Karpas-422 (cell line): ENCODE data around the gene MARF1. TPM values are rescaled to one million over a fixed set of nuclear protein-coding genes. Genes with fewer than 3 reads are reported as not detected.
"Not testable (repeated sequence)": the region's sequence is repeated elsewhere in the genome, so short reads cannot be mapped to it uniquely, and the experiment has no call there.

Source experiments
- DNase-seq: peaks from one replicate; pipeline ENCODE4 v3.0.0-alpha.2; 2015
- H2AFZ ChIP-seq: fragments of 200-600 bp; sonication (generic); 2 replicates; pipeline ENCODE4 v1.6.1; 2014; ENCODE audit warnings: antibody characterized with exemption, low read length, mixed read lengths
- H3K27ac ChIP-seq: fragments of 200-600 bp; sonication (generic); 2 replicates; pipeline ENCODE4 v1.5.1; 2014; ENCODE audit warnings: mild to moderate bottlenecking, low read length, moderate library complexity
- H3K27me3 ChIP-seq: fragments of 200-600 bp; sonication (generic); 2 replicates; pipeline ENCODE4 v1.6.1; 2014; ENCODE audit warnings: low read length, mixed read lengths
- H3K36me3 ChIP-seq: fragments of 200-600 bp; sonication (generic); 2 replicates; pipeline ENCODE4 v1.6.1; 2014; ENCODE audit warnings: low read length, mixed read lengths; ENCODE audit not compliant: insufficient read depth
- H3K4me1 ChIP-seq: fragments of 200-600 bp; sonication (generic); 2 replicates; pipeline ENCODE4 v1.6.1; 2014; ENCODE audit warnings: mild to moderate bottlenecking, low read length, mixed read lengths
- H3K4me2 ChIP-seq: fragments of 200-600 bp; sonication (generic); 2 replicates; pipeline ENCODE4 v1.6.1; 2014; ENCODE audit warnings: low read length, low read depth, mild to moderate bottlenecking; ENCODE audit not compliant: poor library complexity, severe bottlenecking
- H3K4me3 ChIP-seq: fragments of 200-600 bp; sonication (generic); 2 replicates; pipeline ENCODE4 v1.5.1; 2014; ENCODE audit warnings: mild to moderate bottlenecking, antibody characterized with exemption, low read length, mixed read lengths
- H3K79me2 ChIP-seq: fragments of 200-600 bp; sonication (generic); 2 replicates; pipeline ENCODE4 v1.6.1; 2014; ENCODE audit warnings: mild to moderate bottlenecking, low read length, mixed read lengths
- H3K9ac ChIP-seq: fragments of 200-600 bp; sonication (generic); 2 replicates; pipeline ENCODE4 v1.6.0; 2014; ENCODE audit warnings: low read length
- H3K9me2 ChIP-seq: fragments of 200-600 bp; sonication (generic), shearing (Covaris generic); replicated peaks from 2 replicates; pipeline ENCODE4 v1.6.0; 2014; ENCODE audit warnings: mild to moderate bottlenecking, low read length, moderate library complexity; ENCODE audit not compliant: insufficient read depth
- H3K9me3 ChIP-seq: fragments of 300-700, 200-600 bp; sonication (generic); 2 replicates; pipeline ENCODE4 v1.6.1; 2014; ENCODE audit warnings: low read length, mixed read lengths
- H4K20me1 ChIP-seq: fragments of 200-600 bp; sonication (generic); 2 replicates; pipeline ENCODE4 v1.6.1; 2014; ENCODE audit warnings: mild to moderate bottlenecking, antibody characterized with exemption, low read length, low read depth; ENCODE audit not compliant: insufficient read depth
- total RNA-seq: library from RNA; depleted of rRNA; stranded (reverse); fragments of >200 nt; shearing (Covaris generic); gene quantifications from 2 replicates; pipeline ENCODE4 v1.2.3, GENCODE V29; 2014; ENCODE audit warnings: low replicate concordance

The MARF1 gene
- total RNA-seq, 1 experiment from 2014 or later = 73.1 TPM

- peaks cover 18% of the 10 kb centered on the region for H3K4me1 ChIP-seq
- no peak overlapping the region for H2AFZ ChIP-seq
- H3K4me3 ChIP-seq = no peak overlapping the region
- no peaks in the 10 kb centered on the region for H3K27me3 ChIP-seq
- H3K9ac ChIP-seq = no peak overlapping the region
- H3K9me3 ChIP-seq = no peaks in the 10 kb centered on the region
- H3K9me2 ChIP-seq = no peaks in the 10 kb centered on the region
- H3K36me3 ChIP-seq = peaks cover 60% of the 10 kb centered on the region
- no peaks in the 10 kb centered on the region for H3K79me2 ChIP-seq
- H3K27ac ChIP-seq = no peak overlapping the region
- DNase-seq = no peak
- no peak overlapping the region for H3K4me2 ChIP-seq
- H4K20me1 ChIP-seq = no peaks in the 10 kb centered on the region
Measured at GRCh38 chr16:15611610-15612009, 31.3 kb downstream of the MARF1 start.

GRCh38 chr16:15610369-15610871 lies 32.5 kb downstream of the MARF1 start:
- Histone ChIP-seq H3K9me3 (no peaks in the 10 kb centered on the region), H3K27ac (no peak overlapping the region), H3K27me3 (no peaks in the 10 kb centered on the region), H3K36me3 (peaks cover 48% of the 10 kb centered on the region), H3K4me2 (no peak overlapping the region), H3K4me1 (peaks cover 6% of the 10 kb centered on the region), H3K9me2 (no peaks in the 10 kb centered on the region), H4K20me1 (no peaks in the 10 kb centered on the region), H2AFZ (no peak overlapping the region), H3K9ac (no peak overlapping the region), H3K79me2 (no peaks in the 10 kb centered on the region), H3K4me3 (no peak overlapping the region)
- DNase-seq = no peak

GRCh38 chr16:15609286-15609649 lies 33.7 kb downstream of the MARF1 start:
- no peak overlapping the region for H3K9ac ChIP-seq
- no peak overlapping the region for H3K4me3 ChIP-seq
- H3K79me2 ChIP-seq = no peaks in the 10 kb centered on the region
- H3K9me3 ChIP-seq = no peaks in the 10 kb centered on the region
- H3K9me2 ChIP-seq = no peaks in the 10 kb centered on the region
- no peak overlapping the region for H3K4me2 ChIP-seq
- H4K20me1 ChIP-seq = no peaks in the 10 kb centered on the region
- no peak overlapping the region for H2AFZ ChIP-seq
- H3K4me1 ChIP-seq = no peaks in the 10 kb centered on the region
- H3K27me3 ChIP-seq = no peaks in the 10 kb centered on the region
- no peak for DNase-seq
- no peak overlapping the region for H3K27ac ChIP-seq
- peaks cover 44% of the 10 kb centered on the region for H3K36me3 ChIP-seq

GRCh38 chr16:15608398-15609285 lies 34.3 kb downstream of the MARF1 start:
- no peak overlapping the region for H3K27ac ChIP-seq
- no peak overlapping the region for H2AFZ ChIP-seq
- no peaks in the 10 kb centered on the region for H3K9me2 ChIP-seq
- no peaks in the 10 kb centered on the region for H3K4me1 ChIP-seq
- no peak overlapping the region for H3K4me2 ChIP-seq
- no peaks in the 10 kb centered on the region for H3K9me3 ChIP-seq
- no peak for DNase-seq
- H3K36me3 ChIP-seq = peaks cover 50% of the 10 kb centered on the region
- no peaks in the 10 kb centered on the region for H3K27me3 ChIP-seq
- H3K4me3 ChIP-seq = no peak overlapping the region
- H4K20me1 ChIP-seq = no peaks in the 10 kb centered on the region
- H3K9ac ChIP-seq = no peak overlapping the region
- no peaks in the 10 kb centered on the region for H3K79me2 ChIP-seq

GRCh38 chr16:15607700-15608396 lies 35.1 kb downstream of the MARF1 start:
- Histone ChIP-seq H2AFZ (no peak overlapping the region), H3K9ac (no peak overlapping the region), H3K27ac (no peak overlapping the region), H3K9me2 (no peaks in the 10 kb centered on the region), H4K20me1 (no peaks in the 10 kb centered on the region), H3K4me2 (no peak overlapping the region), H3K79me2 (no peaks in the 10 kb centered on the region), H3K9me3 (no peaks in the 10 kb centered on the region), H3K36me3 (peaks cover 53% of the 10 kb centered on the region), H3K27me3 (no peaks in the 10 kb centered on the region), H3K4me3 (no peak overlapping the region), H3K4me1 (no peaks in the 10 kb centered on the region)
- DNase-seq = no peak

GRCh38 chr16:15607221-15607699 lies 35.7 kb downstream of the MARF1 start:
- not testable (repeated sequence) for H3K27ac ChIP-seq, DNase-seq, H3K9me2 ChIP-seq, H3K4me2 ChIP-seq, H2AFZ ChIP-seq, H3K79me2 ChIP-seq, H3K9me3 ChIP-seq, H3K4me3 ChIP-seq, H4K20me1 ChIP-seq, H3K4me1 ChIP-seq, H3K27me3 ChIP-seq, H3K9ac ChIP-seq
- H3K36me3 ChIP-seq = peaks cover 49% of the 10 kb centered on the region

- no peak overlapping the region for H3K4me3 ChIP-seq
- H3K27me3 ChIP-seq = no peaks in the 10 kb centered on the region
- no peaks in the 10 kb centered on the region for H3K9me2 ChIP-seq
- H4K20me1 ChIP-seq = no peaks in the 10 kb centered on the region
- peaks cover 44% of the 10 kb centered on the region for H3K36me3 ChIP-seq
- no peaks in the 10 kb centered on the region for H3K9me3 ChIP-seq
- H3K9ac ChIP-seq = no peak overlapping the region
- no peak overlapping the region for H2AFZ ChIP-seq
- H3K4me2 ChIP-seq = no peak overlapping the region
- H3K79me2 ChIP-seq = no peaks in the 10 kb centered on the region
- DNase-seq = no peak
- H3K27ac ChIP-seq = no peak overlapping the region
- no peaks in the 10 kb centered on the region for H3K4me1 ChIP-seq
Measured at GRCh38 chr16:15606518-15607220, 36.3 kb downstream of the MARF1 start.
